ENCODE data around the gene RANBP17. TPM values are rescaled to one million over a fixed set of nuclear protein-coding genes. Genes with fewer than 3 reads are reported as not detected.

Gene RANBP17
- total RNA-seq, 4 donors from 2014 or later, result 0.61 to 9.3 (median 1.9) TPM

- DNase-seq, result no peak
- Histone ChIP-seq H3K4me3 (no peak overlapping the region), H3K36me3 (no peaks in the 10 kb centered on the region), H3K27me3 (peaks cover 5 to 100% (median 32%) of the 10 kb centered on the region in 4 donors), H3K9me3 (no peaks in the 10 kb centered on the region), H3K4me1 (peaks cover 3 to 7% (median 3%) of the 10 kb centered on the region in 3 donors), H3K27ac (no peak overlapping the region)
- TF ChIP-seq POLR2A (IDR thresholded peaks at IDR 0.05), result no peak
- TF ChIP-seq, protein P1, sequence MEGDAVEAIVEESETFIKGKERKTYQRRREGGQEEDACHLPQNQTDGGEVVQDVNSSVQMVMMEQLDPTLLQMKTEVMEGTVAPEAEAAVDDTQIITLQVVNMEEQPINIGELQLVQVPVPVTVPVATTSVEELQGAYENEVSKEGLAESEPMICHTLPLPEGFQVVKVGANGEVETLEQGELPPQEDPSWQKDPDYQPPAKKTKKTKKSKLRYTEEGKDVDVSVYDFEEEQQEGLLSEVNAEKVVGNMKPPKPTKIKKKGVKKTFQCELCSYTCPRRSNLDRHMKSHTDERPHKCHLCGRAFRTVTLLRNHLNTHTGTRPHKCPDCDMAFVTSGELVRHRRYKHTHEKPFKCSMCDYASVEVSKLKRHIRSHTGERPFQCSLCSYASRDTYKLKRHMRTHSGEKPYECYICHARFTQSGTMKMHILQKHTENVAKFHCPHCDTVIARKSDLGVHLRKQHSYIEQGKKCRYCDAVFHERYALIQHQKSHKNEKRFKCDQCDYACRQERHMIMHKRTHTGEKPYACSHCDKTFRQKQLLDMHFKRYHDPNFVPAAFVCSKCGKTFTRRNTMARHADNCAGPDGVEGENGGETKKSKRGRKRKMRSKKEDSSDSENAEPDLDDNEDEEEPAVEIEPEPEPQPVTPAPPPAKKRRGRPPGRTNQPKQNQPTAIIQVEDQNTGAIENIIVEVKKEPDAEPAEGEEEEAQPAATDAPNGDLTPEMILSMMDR (IDR thresholded peaks at IDR 0.05), result no peak
- WGBS, 2 donors, result 50 to 59% methylated on average over 2 of the region's 7 CpGs
- intact Hi-C loops (cut with DNase I), result no loop called here
Measured at GRCh38 chr5:171321447-171321846, 459.6 kb downstream of the RANBP17 start.

DNA sequence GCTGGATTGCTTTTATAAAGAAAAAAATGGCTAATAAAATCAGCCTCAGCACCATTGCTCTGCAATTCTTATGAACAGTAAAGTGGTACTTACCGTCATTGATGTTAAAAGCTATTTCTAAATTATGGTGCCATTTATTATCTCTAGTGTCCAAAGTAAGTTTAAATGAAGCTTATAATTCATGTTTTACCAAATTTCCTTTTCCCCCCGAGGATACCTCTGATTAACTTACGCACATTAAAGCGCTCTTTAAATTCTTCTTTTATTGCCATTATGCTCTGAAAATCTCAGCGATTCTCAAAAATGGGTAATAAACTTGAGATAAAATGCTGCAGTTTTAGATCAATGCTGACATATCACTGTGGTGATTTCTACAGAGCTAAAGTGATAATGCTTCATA is 460.7 kb downstream of the RANBP17 start:
- 86 to 88% methylated on average over 5 of the region's 5 CpGs for WGBS, 2 donors
- TF ChIP-seq, protein P1 (IDR thresholded peaks at IDR 0.05), result no peak
- no peak for TF ChIP-seq POLR2A (IDR thresholded peaks at IDR 0.05)

DNA sequence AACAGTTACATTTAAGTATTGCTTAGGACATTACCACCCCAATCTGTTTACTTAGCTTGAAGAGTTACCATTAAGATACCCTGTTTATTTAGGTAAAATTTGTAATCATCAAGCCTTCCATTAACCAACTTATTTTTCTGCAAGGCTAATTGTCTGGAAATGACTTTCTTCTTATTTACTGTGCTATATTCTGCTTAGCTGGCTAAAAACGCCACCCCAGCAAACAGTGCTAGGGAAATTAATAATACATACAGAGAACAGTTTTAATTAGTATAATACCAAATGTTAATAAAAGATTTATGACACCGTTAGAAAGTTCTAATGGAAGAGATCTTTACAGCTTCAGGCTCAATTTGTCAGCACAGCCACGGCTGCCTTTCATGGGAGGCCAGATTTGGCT is 461.2 kb downstream of the RANBP17 start:
- Histone ChIP-seq H3K4me3 (no peak overlapping the region), H3K36me3 (no peaks in the 10 kb centered on the region), H3K4me1 (no peaks in the 10 kb centered on the region), H3K27me3 (peaks cover 0 to 95% (median 17%) of the 10 kb centered on the region in 4 donors), H3K9me3 (no peaks in the 10 kb centered on the region), H3K27ac (no peak overlapping the region)
- intact Hi-C loops (cut with DNase I), result no loop called here
- WGBS, 2 donors, result 57 to 74% methylated on average over 3 of the region's 3 CpGs
- TF ChIP-seq, protein P1 (IDR thresholded peaks at IDR 0.05), result no peak
- no peak for TF ChIP-seq POLR2A (IDR thresholded peaks at IDR 0.05)
- DNase-seq, result no peak

More for the DNA sequence above, 460.7 kb downstream of the RANBP17 start:
- Histone ChIP-seq H3K4me3 (no peak overlapping the region), H3K36me3 (no peaks in the 10 kb centered on the region), H3K27me3 (peaks cover 0 to 97% (median 21%) of the 10 kb centered on the region in 4 donors), H3K27ac (no peak overlapping the region), H3K4me1 (no peaks in the 10 kb centered on the region), H3K9me3 (no peaks in the 10 kb centered on the region)
- DNase-seq, result no peak
- intact Hi-C loops (cut with DNase I), result no loop called here

DNA sequence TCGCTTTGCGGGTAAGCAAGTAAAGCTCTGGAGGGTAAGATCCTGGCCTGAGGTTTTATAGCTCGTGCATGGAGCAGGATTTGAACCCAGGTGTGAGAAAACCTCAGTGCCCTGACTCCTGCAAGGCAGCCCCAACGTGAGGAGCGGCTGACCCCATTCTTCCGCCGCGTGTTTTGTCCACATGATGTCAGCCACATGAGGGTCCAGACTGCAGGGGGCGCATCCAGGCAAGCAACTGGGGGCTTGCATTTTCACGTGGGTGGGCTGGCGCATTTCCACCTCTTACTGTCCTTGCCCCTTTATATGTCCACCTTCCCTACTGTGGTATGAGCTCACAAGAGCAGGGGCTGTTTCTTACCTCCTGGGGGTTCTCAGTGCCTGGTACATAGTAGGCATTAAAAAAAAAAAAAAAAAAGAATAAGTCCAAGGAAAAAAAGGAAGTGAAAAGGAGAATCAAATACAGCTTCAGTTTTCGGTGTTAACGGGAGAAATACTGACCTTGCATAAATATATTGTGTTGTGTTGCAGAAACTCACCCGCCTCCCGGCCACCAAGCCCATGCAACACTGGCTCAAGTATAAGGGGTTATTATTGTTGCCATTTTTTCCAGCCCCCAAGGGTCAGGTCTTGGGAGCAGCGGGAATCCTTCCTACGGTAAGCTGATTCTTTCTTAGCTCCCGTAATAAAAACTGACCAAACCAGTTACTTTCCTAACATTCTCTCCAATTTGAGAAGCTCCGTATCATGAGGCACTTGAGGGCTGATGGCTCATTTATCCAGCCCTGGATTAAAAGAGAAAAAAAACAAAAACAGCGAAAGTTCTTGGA is 462.2 kb downstream of the RANBP17 start:
- no peaks in the 10 kb centered on the region for H3K36me3 ChIP-seq
- no peak overlapping the region for H3K27ac ChIP-seq
- WGBS, 2 donors, result 24 to 37% methylated on average over 15 to 17 of the region's 20 CpGs
- H3K9me3 ChIP-seq, result no peaks in the 10 kb centered on the region
- H3K4me3 ChIP-seq, result no peak overlapping the region
- H3K4me1 ChIP-seq, result no peaks in the 10 kb centered on the region
- peaks cover 0 to 95% (median 10%) of the 10 kb centered on the region in 4 donors for H3K27me3 ChIP-seq
- TF ChIP-seq POLR2A (IDR thresholded peaks at IDR 0.05), result no peak
- TF ChIP-seq, protein P1 (IDR thresholded peaks at IDR 0.05), result no peak
- no peak for DNase-seq
- intact Hi-C loops (cut with DNase I), result no loop called here

- intact Hi-C loops (cut with DNase I), result loop anchor here (10.0 kb wide), 1 partner anchor 115 kb away; no protein-coding TSS in a partner anchor
- Histone ChIP-seq H3K27ac (no peak overlapping the region), H3K27me3 (peaks cover 0 to 91% (median 0%) of the 10 kb centered on the region in 4 donors), H3K4me3 (no peak overlapping the region), H3K36me3 (no peaks in the 10 kb centered on the region), H3K9me3 (no peaks in the 10 kb centered on the region), H3K4me1 (no peaks in the 10 kb centered on the region)
- WGBS, 2 donors, result 63 to 76% methylated on average over 7 to 8 of the region's 8 CpGs
- TF ChIP-seq, protein P1 (IDR thresholded peaks at IDR 0.05), result no peak
- no peak for TF ChIP-seq POLR2A (IDR thresholded peaks at IDR 0.05)
- no peak for DNase-seq
Measured at GRCh38 chr5:171330021-171330420, 468.2 kb downstream of the RANBP17 start.
